Activated naive CD4-positive, alpha-beta T cell treated with anti-CD3 and anti-CD28 coated beads for 36 hours (primary cell): ENCODE data around the gene TESPA1. TPM values are rescaled to one million over a fixed set of nuclear protein-coding genes. Genes with fewer than 3 reads are reported as not detected.

ENCODE experiments used
- CTCF ChIA-PET: fragments of 350-600 bp; sonication (Branson Sonifier 250); formaldehyde crosslinking; loops from one replicate; lab custom pipeline; 2021; ENCODE audit warnings: antibody characterized with exemption; lab: Charles Lee
- DNase-seq: peaks from one replicate; pipeline ENCODE4 v3.0.0-alpha.2; 2020
- H3K27ac Mint-ChIP-seq: one replicate; pipeline ENCODE4 v1.8.0; 2021; ENCODE audit warnings: mild to moderate bottlenecking, mixed read lengths
- H3K27me3 Mint-ChIP-seq: one replicate; pipeline ENCODE4 v1.8.0; 2021; ENCODE audit warnings: low read depth, mixed read lengths
- H3K36me3 Mint-ChIP-seq: one replicate; pipeline ENCODE4 v1.8.0; 2021; ENCODE audit warnings: low read depth, mixed read lengths
- H3K4me1 Mint-ChIP-seq: one replicate; pipeline ENCODE4 v1.8.0; 2021; ENCODE audit warnings: low read depth, mixed read lengths
- H3K4me3 Mint-ChIP-seq: one replicate; pipeline ENCODE4 v1.8.0; 2021; ENCODE audit warnings: mild to moderate bottlenecking, moderate library complexity, mixed read lengths
- H3K9me3 Mint-ChIP-seq: one replicate; pipeline ENCODE4 v1.8.0; 2021; ENCODE audit warnings: mixed read lengths
- intact Hi-C: fragments of 100-400 bp; cut with micrococcal nuclease; formaldehyde crosslinking; loops from one replicate; pipeline ENCODE4 v1.15.1; 2023
- total RNA-seq, 2 experiments: library from RNA; stranded (reverse); gene quantifications; one replicate each; pipeline ENCODE4 v1.2.3, GENCODE V29; 2021

The TESPA1 gene
- total RNA-seq, 2 experiments from 2014 or later, result 43.9 to 45.1 TPM

GRCh38 chr12:54941659-54942058, 42.9 kb downstream of the TESPA1 start:
- no peak for DNase-seq
- intact Hi-C loops, result no loop called here
- H3K4me1 Mint-ChIP-seq, result peaks cover 16% of the 10 kb centered on the region
- no peaks in the 10 kb centered on the region for H3K9me3 Mint-ChIP-seq
- peaks cover 2% of the 10 kb centered on the region for H3K36me3 Mint-ChIP-seq
- H3K4me3 Mint-ChIP-seq, result no peak overlapping the region
- CTCF ChIA-PET, result interaction anchor here (1.0 kb wide), 1 partner anchor 241 kb away, joined by 3 read pairs; no protein-coding TSS in a partner anchor
- H3K27me3 Mint-ChIP-seq, result no peaks in the 10 kb centered on the region
- no peak overlapping the region for H3K27ac Mint-ChIP-seq

GRCh38 chr12:54940727-54941315, 43.7 kb downstream of the TESPA1 start:
- Mint-ChIP-seq H3K4me1 (peaks cover 24% of the 10 kb centered on the region), H3K4me3 (no peak overlapping the region), H3K27ac (no peak overlapping the region), H3K27me3 (no peaks in the 10 kb centered on the region), H3K9me3 (no peaks in the 10 kb centered on the region), H3K36me3 (peaks cover 2% of the 10 kb centered on the region)
- no peak for DNase-seq
- intact Hi-C loops, result no loop called here
- CTCF ChIA-PET, result interaction anchor here (0.6 to 1.0 kb wide), 2 partner anchors 240 to 418 kb away, joined by 3 read pairs; no protein-coding TSS in a partner anchor

- no peak overlapping the region for H3K27ac Mint-ChIP-seq
- H3K9me3 Mint-ChIP-seq, result peaks cover 3% of the 10 kb centered on the region
- no peaks in the 10 kb centered on the region for H3K27me3 Mint-ChIP-seq
- H3K36me3 Mint-ChIP-seq, result peaks cover 2% of the 10 kb centered on the region
- H3K4me3 Mint-ChIP-seq, result no peak overlapping the region
- CTCF ChIA-PET, result interaction anchor here (1.8 kb wide), 1 partner anchor 21 kb away, joined by 16 read pairs; no protein-coding TSS in a partner anchor
- no peak for DNase-seq
- intact Hi-C loops, result no loop called here
- H3K4me1 Mint-ChIP-seq, result peaks cover 53% of the 10 kb centered on the region
Measured at GRCh38 chr12:54937929-54938328, 46.6 kb downstream of the TESPA1 start.

- DNase-seq, result no peak
- Mint-ChIP-seq H3K4me1 (peaks cover 57% of the 10 kb centered on the region), H3K4me3 (no peak overlapping the region), H3K27ac (no peak overlapping the region), H3K27me3 (no peaks in the 10 kb centered on the region), H3K36me3 (peaks cover 2% of the 10 kb centered on the region), H3K9me3 (peaks cover 3% of the 10 kb centered on the region)
- intact Hi-C loops, result no loop called here
- CTCF ChIA-PET, result interaction anchor here (0.7 to 1.8 kb wide), 3 partner anchors 21 to 83 kb away, joined by 3 to 16 read pairs (median 3); partner anchors contain the start of gene MUCL1
Measured at GRCh38 chr12:54937376-54937775, 47.2 kb downstream of the TESPA1 start.

- Mint-ChIP-seq H3K27ac (peak overlapping the region; percentile 93), H3K4me1 (peaks cover 61% of the 10 kb centered on the region), H3K27me3 (no peaks in the 10 kb centered on the region), H3K9me3 (peaks cover 3% of the 10 kb centered on the region), H3K36me3 (peaks cover 4% of the 10 kb centered on the region), H3K4me3 (no peak overlapping the region)
- CTCF ChIA-PET, result interaction anchor here (0.7 to 3.0 kb wide), 6 partner anchors 22 to 187 kb away, joined by 3 to 16 read pairs (median 3); partner anchors contain the start of gene MUCL1
- intact Hi-C loops, result no loop called here
- DNase-seq, result no peak
Measured at GRCh38 chr12:54936736-54937135, 47.8 kb downstream of the TESPA1 start.

- intact Hi-C loops, result loop anchor here (1.0 to 2.0 kb wide), 9 partner anchors 23 to 413 kb away; partner anchors contain the start of gene MUCL1
- peak overlapping the region; percentile 93 for H3K27ac Mint-ChIP-seq
- CTCF ChIA-PET, result interaction anchor here (0.6 to 3.0 kb wide), 6 partner anchors 50 to 443 kb away, joined by 3 to 12 read pairs (median 4); partner anchors contain the start of gene MUCL1
- peaks cover 14% of the 10 kb centered on the region for H3K9me3 Mint-ChIP-seq
- H3K27me3 Mint-ChIP-seq, result no peaks in the 10 kb centered on the region
- H3K4me1 Mint-ChIP-seq, result peaks cover 64% of the 10 kb centered on the region
- peak overlapping the region; percentile 51 for H3K4me3 Mint-ChIP-seq
- peak; percentile 69 for DNase-seq
- H3K36me3 Mint-ChIP-seq, result peaks cover 13% of the 10 kb centered on the region
Measured at GRCh38 chr12:54935235-54935951, 49.2 kb downstream of the TESPA1 start.

- Mint-ChIP-seq H3K36me3 (peaks cover 13% of the 10 kb centered on the region), H3K27me3 (no peaks in the 10 kb centered on the region), H3K9me3 (peaks cover 18% of the 10 kb centered on the region), H3K27ac (peak overlapping the region; percentile 79), H3K4me1 (peaks cover 69% of the 10 kb centered on the region), H3K4me3 (no peak overlapping the region)
- intact Hi-C loops, result loop anchor here (2.0 kb wide), 1 partner anchor 138 kb away; no protein-coding TSS in a partner anchor
- no peak for DNase-seq
- CTCF ChIA-PET, result interaction anchor here (0.7 to 3.0 kb wide), 5 partner anchors 19 to 185 kb away, joined by 3 to 12 read pairs (median 4); partner anchors contain the start of gene MUCL1
Measured at GRCh38 chr12:54934419-54934818, 50.1 kb downstream of the TESPA1 start.

- DNase-seq, result peak; percentile 48
- no peak overlapping the region for H3K4me3 Mint-ChIP-seq
- peaks cover 21% of the 10 kb centered on the region for H3K9me3 Mint-ChIP-seq
- CTCF ChIA-PET, result interaction anchor here (1.2 kb wide), 2 partner anchors 60 to 183 kb away, joined by 3 read pairs; no protein-coding TSS in a partner anchor
- peak overlapping the region; percentile 79 for H3K27ac Mint-ChIP-seq
- peaks cover 68% of the 10 kb centered on the region for H3K4me1 Mint-ChIP-seq
- H3K27me3 Mint-ChIP-seq, result no peaks in the 10 kb centered on the region
- peaks cover 11% of the 10 kb centered on the region for H3K36me3 Mint-ChIP-seq
- intact Hi-C loops, result no loop called here
Measured at GRCh38 chr12:54933376-54933775, 51.2 kb downstream of the TESPA1 start.

GRCh38 chr12:54932691-54933090, 51.9 kb downstream of the TESPA1 start:
- no peak for DNase-seq
- intact Hi-C loops, result no loop called here
- Mint-ChIP-seq H3K27me3 (no peaks in the 10 kb centered on the region), H3K4me3 (no peak overlapping the region), H3K4me1 (peaks cover 62% of the 10 kb centered on the region), H3K27ac (peak overlapping the region; percentile 60), H3K36me3 (peaks cover 11% of the 10 kb centered on the region), H3K9me3 (peaks cover 21% of the 10 kb centered on the region)
- CTCF ChIA-PET, result interaction anchor here (1.2 kb wide), 1 partner anchor 183 kb away, joined by 3 read pairs; no protein-coding TSS in a partner anchor

GRCh38 chr12:54932038-54932437, 52.5 kb downstream of the TESPA1 start:
- H3K27ac Mint-ChIP-seq, result peak overlapping the region; percentile 14
- H3K27me3 Mint-ChIP-seq, result no peaks in the 10 kb centered on the region
- intact Hi-C loops, result no loop called here
- CTCF ChIA-PET, result no interaction called here
- DNase-seq, result no peak
- peaks cover 11% of the 10 kb centered on the region for H3K36me3 Mint-ChIP-seq
- peaks cover 57% of the 10 kb centered on the region for H3K4me1 Mint-ChIP-seq
- H3K9me3 Mint-ChIP-seq, result peaks cover 21% of the 10 kb centered on the region
- H3K4me3 Mint-ChIP-seq, result no peak overlapping the region

GRCh38 chr12:54929998-54930397, 54.6 kb downstream of the TESPA1 start:
- H3K4me1 Mint-ChIP-seq, result peaks cover 38% of the 10 kb centered on the region
- no peaks in the 10 kb centered on the region for H3K27me3 Mint-ChIP-seq
- peaks cover 11% of the 10 kb centered on the region for H3K36me3 Mint-ChIP-seq
- DNase-seq, result no peak
- CTCF ChIA-PET, result no interaction called here
- intact Hi-C loops, result no loop called here
- H3K9me3 Mint-ChIP-seq, result peaks cover 17% of the 10 kb centered on the region
- H3K27ac Mint-ChIP-seq, result no peak overlapping the region
- no peak overlapping the region for H3K4me3 Mint-ChIP-seq

- CTCF ChIA-PET, result interaction anchor here (1.1 to 1.8 kb wide), 2 partner anchors 71 to 177 kb away, joined by 4 read pairs; partner anchors contain the start of gene MUCL1
- Mint-ChIP-seq H3K27ac (no peak overlapping the region), H3K4me3 (no peak overlapping the region), H3K9me3 (peaks cover 15% of the 10 kb centered on the region), H3K36me3 (peaks cover 4% of the 10 kb centered on the region), H3K27me3 (no peaks in the 10 kb centered on the region), H3K4me1 (peaks cover 10% of the 10 kb centered on the region)
- no peak for DNase-seq
- intact Hi-C loops, result no loop called here
Measured at GRCh38 chr12:54926246-54926645, 58.3 kb downstream of the TESPA1 start.
